Measurements from ENCODE around the gene IFNGR1.
A peak's percentile ranks its signal among the peaks of the same experiment; 100 is the strongest.

IFNGR1 gene

GRCh38 chr6:137219664-137220252 is 573 bp upstream of the IFNGR1 start:
- Histone ChIP-seq H2AK5ac (ENCODE audit: low read depth, low read length) (no peak overlapping the region), H3K9me3 (replicated peaks in 1 of 2; ENCODE audit: control insufficient read depth in 2 of 2, insufficient read depth in 1 of 2, low read depth in 1 of 2, low read length in 2 of 2) (no peaks in the 10 kb centered on the region), H2BK12ac (ENCODE audit: low read length) (no peak overlapping the region), H3K27ac (replicated peaks; ENCODE audit: low read length) (no peak overlapping the region), H4K91ac (ENCODE audit: low read depth, low read length, poor library complexity) (no peak overlapping the region), H3K27me3 (ENCODE audit: control insufficient read depth in 3 of 3, insufficient read depth in 3 of 3, low read depth in 1 of 3, low read length in 3 of 3) (no peaks in the 10 kb centered on the region), H3K18ac (ENCODE audit: low read length) (no peak overlapping the region), H3K4me1 (ENCODE audit: control insufficient read depth in 2 of 2, insufficient read depth in 1 of 2, low read depth in 1 of 2, low read length in 2 of 2) (peaks cover 4 to 6% of the 10 kb centered on the region in 2 donors), H3K4me2 (ENCODE audit: insufficient read depth, low read length, poor library complexity, severe bottlenecking) (peak overlapping the region; percentile 70), H3K9ac (ENCODE audit: low read depth, low read length, poor library complexity) (no peak overlapping the region), H2BK15ac (ENCODE audit: low read length) (no peak overlapping the region), H2BK120ac (ENCODE audit: low read depth, low read length) (no peak overlapping the region), H2AFZ (ENCODE audit: low read length) (peak overlapping the region; percentile 100), H3K14ac (ENCODE audit: low read length) (no peak overlapping the region), H4K8ac (ENCODE audit: low read depth, low read length) (no peak overlapping the region), H3K4me3 (ENCODE audit: low read length in 2 of 2) (peak overlapping the region; percentile 90 to 100), H3K4ac (ENCODE audit: low read length) (no peak overlapping the region), H2BK5ac (ENCODE audit: low read length) (no peak overlapping the region), H3K23ac (ENCODE audit: low read depth, low read length, poor library complexity) (no peak overlapping the region), H3K79me1 (ENCODE audit: low read depth, low read length) (peaks cover 8% of the 10 kb centered on the region), H3K36me3 (replicated peaks in 1 of 2; ENCODE audit: control insufficient read depth in 2 of 2, insufficient read depth in 2 of 2, low read length in 2 of 2) (no peaks in the 10 kb centered on the region)
- DNase-seq (ENCODE audit: low spot score): no peak
- WGBS, 2 donors (ENCODE audit: extremely low coverage in 2 of 2, insufficient read length in 2 of 2, insufficient replicate concordance in 1 of 2): no CpG with 5 or more reads among the region's 6 CpGs

DNA sequence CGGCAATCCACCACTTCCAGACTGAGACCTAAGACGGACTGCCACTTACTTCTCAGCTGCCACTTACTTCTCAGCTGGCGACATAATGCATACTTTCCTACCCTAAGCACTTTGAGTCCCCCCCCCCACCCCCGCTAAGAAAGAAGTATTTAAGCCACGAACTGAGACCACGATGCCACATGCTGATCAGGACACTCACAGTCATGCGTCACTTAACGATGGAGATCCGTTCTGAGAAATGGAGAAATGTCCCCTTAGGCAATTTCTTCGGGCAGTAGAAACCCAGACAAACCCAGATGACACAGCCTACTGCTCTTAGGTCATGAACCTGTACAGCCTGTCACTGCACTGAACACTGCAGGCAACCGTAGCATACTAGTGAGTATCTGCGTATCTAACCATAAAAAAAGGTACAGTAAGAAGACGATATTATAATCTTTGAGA is 690 bp downstream of the IFNGR1 start:
- Histone ChIP-seq H2AFZ (ENCODE audit: low read length) (peak overlapping the region; percentile 100), H3K9me3 (replicated peaks in 1 of 2; ENCODE audit: control insufficient read depth in 2 of 2, insufficient read depth in 1 of 2, low read depth in 1 of 2, low read length in 2 of 2) (peaks cover 0 to 1% of the 10 kb centered on the region in 2 donors), H4K91ac (ENCODE audit: low read depth, low read length, poor library complexity) (no peak overlapping the region), H3K79me1 (ENCODE audit: low read depth, low read length) (peaks cover 9% of the 10 kb centered on the region), H2BK15ac (ENCODE audit: low read length) (peak overlapping the region; percentile 61), H2BK12ac (ENCODE audit: low read length) (no peak overlapping the region), H3K14ac (ENCODE audit: low read length) (peak overlapping the region; percentile 21), H4K8ac (ENCODE audit: low read depth, low read length) (no peak overlapping the region), H3K27me3 (ENCODE audit: control insufficient read depth in 3 of 3, insufficient read depth in 3 of 3, low read depth in 1 of 3, low read length in 3 of 3) (no peaks in the 10 kb centered on the region), H3K9ac (ENCODE audit: low read depth, low read length, poor library complexity) (peak overlapping the region; percentile 97), H3K4ac (ENCODE audit: low read length) (no peak overlapping the region), H3K18ac (ENCODE audit: low read length) (no peak overlapping the region), H3K27ac (replicated peaks; ENCODE audit: low read length) (no peak overlapping the region), H2BK5ac (ENCODE audit: low read length) (peak overlapping the region; percentile 89), H3K23ac (ENCODE audit: low read depth, low read length, poor library complexity) (no peak overlapping the region), H3K4me3 (ENCODE audit: low read length in 2 of 2) (peak overlapping the region; percentile 90 to 100), H2AK5ac (ENCODE audit: low read depth, low read length) (no peak overlapping the region), H2BK120ac (ENCODE audit: low read depth, low read length) (no peak overlapping the region), H3K36me3 (replicated peaks in 1 of 2; ENCODE audit: control insufficient read depth in 2 of 2, insufficient read depth in 2 of 2, low read length in 2 of 2) (peaks cover 0 to under 1% of the 10 kb centered on the region in 2 donors), H3K4me2 (ENCODE audit: insufficient read depth, low read length, poor library complexity, severe bottlenecking) (peak overlapping the region; percentile 59), H3K4me1 (ENCODE audit: control insufficient read depth in 2 of 2, insufficient read depth in 1 of 2, low read depth in 1 of 2, low read length in 2 of 2) (peaks cover 4 to 6% of the 10 kb centered on the region in 2 donors)
- WGBS, 2 donors (ENCODE audit: extremely low coverage in 2 of 2, insufficient read length in 2 of 2, insufficient replicate concordance in 1 of 2): no CpG with 5 or more reads among the region's 13 CpGs
- DNase-seq (ENCODE audit: low spot score): peak; percentile 2

GRCh38 chr6:137217801-137218472 is 1.2 kb downstream of the IFNGR1 start:
- no peak overlapping the region for H3K27ac ChIP-seq (replicated peaks; ENCODE audit: low read length)
- no peak overlapping the region for H4K91ac ChIP-seq (ENCODE audit: low read depth, low read length, poor library complexity)
- H3K23ac ChIP-seq (ENCODE audit: low read depth, low read length, poor library complexity): no peak overlapping the region
- no peak overlapping the region for H2BK12ac ChIP-seq (ENCODE audit: low read length)
- no peak overlapping the region for H2AK5ac ChIP-seq (ENCODE audit: low read depth, low read length)
- H3K4ac ChIP-seq (ENCODE audit: low read length): no peak overlapping the region
- H3K9me3 ChIP-seq (replicated peaks in 1 of 2; ENCODE audit: control insufficient read depth in 2 of 2, insufficient read depth in 1 of 2, low read depth in 1 of 2, low read length in 2 of 2): peaks cover 0 to 3% of the 10 kb centered on the region in 2 donors
- no peak overlapping the region for H2BK120ac ChIP-seq (ENCODE audit: low read depth, low read length)
- peak overlapping the region; percentile 90 to 100 for H3K4me3 ChIP-seq (ENCODE audit: low read length in 2 of 2)
- peak overlapping the region; percentile 97 for H3K9ac ChIP-seq (ENCODE audit: low read depth, low read length, poor library complexity)
- no peak overlapping the region for H4K8ac ChIP-seq (ENCODE audit: low read depth, low read length)
- H3K14ac ChIP-seq (ENCODE audit: low read length): no peak overlapping the region
- DNase-seq (ENCODE audit: low spot score): no peak
- no peak overlapping the region for H2BK5ac ChIP-seq (ENCODE audit: low read length)
- no peak overlapping the region for H2BK15ac ChIP-seq (ENCODE audit: low read length)
- H3K4me1 ChIP-seq (ENCODE audit: control insufficient read depth in 2 of 2, insufficient read depth in 1 of 2, low read depth in 1 of 2, low read length in 2 of 2): peaks cover 4 to 6% of the 10 kb centered on the region in 2 donors
- H3K27me3 ChIP-seq (ENCODE audit: control insufficient read depth in 3 of 3, insufficient read depth in 3 of 3, low read depth in 1 of 3, low read length in 3 of 3): no peaks in the 10 kb centered on the region
- peak overlapping the region; percentile 59 for H3K4me2 ChIP-seq (ENCODE audit: insufficient read depth, low read length, poor library complexity, severe bottlenecking)
- peaks cover 9% of the 10 kb centered on the region for H3K79me1 ChIP-seq (ENCODE audit: low read depth, low read length)
- no peak overlapping the region for H3K18ac ChIP-seq (ENCODE audit: low read length)
- peaks cover 0 to 2% of the 10 kb centered on the region in 2 donors for H3K36me3 ChIP-seq (replicated peaks in 1 of 2; ENCODE audit: control insufficient read depth in 2 of 2, insufficient read depth in 2 of 2, low read length in 2 of 2)
- WGBS, 2 donors (ENCODE audit: extremely low coverage in 2 of 2, insufficient read length in 2 of 2, insufficient replicate concordance in 1 of 2): 100% methylated on average over 2 of the region's 12 CpGs; no CpG with 5 or more reads in 1 of the 2 donors
- H2AFZ ChIP-seq (ENCODE audit: low read length): no peak overlapping the region

- no peak overlapping the region for H3K23ac ChIP-seq (ENCODE audit: low read depth, low read length, poor library complexity)
- H3K4me2 ChIP-seq (ENCODE audit: insufficient read depth, low read length, poor library complexity, severe bottlenecking): no peak overlapping the region
- no peak overlapping the region for H3K4ac ChIP-seq (ENCODE audit: low read length)
- H3K27ac ChIP-seq (replicated peaks; ENCODE audit: low read length): no peak overlapping the region
- H3K4me3 ChIP-seq (ENCODE audit: low read length in 2 of 2): no peak overlapping the region
- DNase-seq (ENCODE audit: low spot score): no peak
- no peak overlapping the region for H2BK120ac ChIP-seq (ENCODE audit: low read depth, low read length)
- H3K18ac ChIP-seq (ENCODE audit: low read length): no peak overlapping the region
- no peak overlapping the region for H3K14ac ChIP-seq (ENCODE audit: low read length)
- no peak overlapping the region for H4K8ac ChIP-seq (ENCODE audit: low read depth, low read length)
- no peak overlapping the region for H4K91ac ChIP-seq (ENCODE audit: low read depth, low read length, poor library complexity)
- peaks cover 0 to 2% of the 10 kb centered on the region in 2 donors for H3K36me3 ChIP-seq (replicated peaks in 1 of 2; ENCODE audit: control insufficient read depth in 2 of 2, insufficient read depth in 2 of 2, low read length in 2 of 2)
- no peaks in the 10 kb centered on the region for H3K27me3 ChIP-seq (ENCODE audit: control insufficient read depth in 3 of 3, insufficient read depth in 3 of 3, low read depth in 1 of 3, low read length in 3 of 3)
- H3K79me1 ChIP-seq (ENCODE audit: low read depth, low read length): peaks cover 9% of the 10 kb centered on the region
- H2BK12ac ChIP-seq (ENCODE audit: low read length): no peak overlapping the region
- WGBS, 2 donors (ENCODE audit: extremely low coverage in 2 of 2, insufficient read length in 2 of 2, insufficient replicate concordance in 1 of 2): no CpG with 5 or more reads among the region's 12 CpGs
- H3K4me1 ChIP-seq (ENCODE audit: control insufficient read depth in 2 of 2, insufficient read depth in 1 of 2, low read depth in 1 of 2, low read length in 2 of 2): peaks cover 4 to 6% of the 10 kb centered on the region in 2 donors
- H3K9ac ChIP-seq (ENCODE audit: low read depth, low read length, poor library complexity): no peak overlapping the region
- peaks cover 0 to 3% of the 10 kb centered on the region in 2 donors for H3K9me3 ChIP-seq (replicated peaks in 1 of 2; ENCODE audit: control insufficient read depth in 2 of 2, insufficient read depth in 1 of 2, low read depth in 1 of 2, low read length in 2 of 2)
- no peak overlapping the region for H2AK5ac ChIP-seq (ENCODE audit: low read depth, low read length)
- H2AFZ ChIP-seq (ENCODE audit: low read length): no peak overlapping the region
- H2BK15ac ChIP-seq (ENCODE audit: low read length): no peak overlapping the region
- no peak overlapping the region for H2BK5ac ChIP-seq (ENCODE audit: low read length)
These were observed 2.2 kb downstream of the IFNGR1 start for GRCh38 chr6:137216875-137217553.

Data from neuronal stem cell (in vitro differentiated cells).